Placental pericyte (primary cell): Measurements from ENCODE around the gene PSMA5. TPM values are rescaled to one million over a fixed set of nuclear protein-coding genes. Genes with fewer than 3 reads are reported as not detected.

Source experiments
- total RNA-seq: library from RNA; depleted of rRNA; stranded (reverse); fragments of >200 nt; gene quantifications from 2 replicates; pipeline ENCODE4 v1.2.3, GENCODE V29; 2012

The PSMA5 gene
- 57.4 and 70.7 TPM in 2 replicates for total RNA-seq

DNA sequence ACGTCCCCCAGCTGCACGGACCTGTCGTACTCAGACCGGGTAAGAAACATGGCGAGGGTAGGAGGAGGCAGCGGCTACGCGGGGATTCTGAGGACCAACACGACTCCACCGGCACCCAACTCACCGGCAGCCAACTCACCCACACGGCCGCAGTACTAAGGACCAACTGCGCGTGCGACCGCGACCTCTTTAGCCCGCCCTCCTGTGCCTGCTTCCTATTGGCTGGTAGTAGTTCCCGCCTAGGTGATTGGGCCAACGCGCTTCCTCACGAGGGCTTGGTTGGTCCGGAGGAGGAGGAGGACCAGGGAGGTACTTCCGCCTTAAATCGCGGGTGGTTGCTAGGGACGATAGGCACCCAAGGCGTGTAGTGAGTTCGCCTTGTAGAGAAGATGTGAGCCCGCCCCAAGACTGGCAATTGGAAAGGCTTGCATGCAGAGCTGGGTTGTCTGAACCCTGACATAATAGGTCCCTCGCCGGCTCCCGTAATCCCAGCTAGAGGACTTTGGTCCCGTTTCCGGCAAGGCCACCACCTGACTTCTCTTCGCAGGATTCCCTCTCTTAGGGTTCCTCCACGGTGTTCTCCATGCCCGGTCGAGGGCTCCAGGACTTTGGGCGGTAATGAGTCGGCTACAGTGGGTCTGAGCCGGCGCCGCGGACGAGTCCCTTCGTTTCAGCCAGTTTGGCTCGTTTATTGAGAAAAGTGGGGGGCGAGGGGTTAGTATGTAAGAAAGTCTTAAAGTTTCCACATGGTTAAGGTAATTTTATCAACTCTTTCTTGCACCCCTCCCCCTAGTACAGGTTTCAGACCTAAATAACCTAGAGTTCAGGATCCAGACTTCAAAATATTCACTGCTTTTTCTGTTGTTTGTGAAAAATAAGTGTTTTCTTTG, at the start of gene PSMA5:
Gene PSMA5 (minus strand): TSS at position 168 of the 890 bp plus-strand sequence. CDS start 118 bp downstream, at position 50.

DNA sequence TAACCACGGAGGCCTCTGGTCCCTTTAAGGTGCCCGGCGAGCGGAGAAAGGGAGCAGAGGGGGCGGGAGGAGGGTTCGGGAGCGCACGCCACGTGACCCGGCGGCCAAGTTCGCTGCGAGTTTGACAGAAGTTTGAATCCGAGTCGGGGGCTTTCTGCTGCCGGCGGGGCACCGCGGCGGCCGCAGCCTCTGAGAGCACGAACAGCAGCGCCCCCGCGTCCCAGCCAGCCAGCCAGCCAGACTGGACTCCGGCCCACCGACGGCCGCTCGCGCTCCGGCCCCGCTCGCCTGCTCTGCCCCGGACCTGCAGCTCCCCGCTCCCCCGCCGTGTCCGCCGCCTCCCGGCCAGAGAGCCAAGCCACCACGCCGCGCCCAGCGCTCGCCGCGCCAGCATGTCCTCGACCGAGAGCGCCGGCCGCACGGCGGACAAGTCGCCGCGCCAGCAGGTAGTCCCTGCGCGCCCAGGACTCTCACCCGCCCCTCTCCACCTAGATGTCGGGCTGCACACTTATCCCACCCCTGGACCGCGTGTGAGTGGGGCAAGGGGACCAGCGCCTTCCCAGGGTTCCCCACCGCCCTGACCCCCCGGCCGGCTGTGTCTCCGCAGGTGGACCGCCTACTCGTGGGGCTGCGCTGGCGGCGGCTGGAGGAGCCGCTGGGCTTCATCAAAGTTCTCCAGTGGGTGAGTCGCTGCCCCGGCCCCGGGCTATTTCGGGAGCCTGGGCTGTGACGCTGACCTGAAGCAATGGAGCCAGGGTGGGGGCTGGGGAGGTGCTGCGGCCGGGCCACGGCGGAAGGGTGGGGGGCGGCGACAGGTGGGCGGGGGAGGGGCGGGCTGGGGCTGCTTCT, 40.4 kb upstream of the PSMA5 start, which contains the start of gene SYPL2:
Gene SYPL2 (plus strand): TSS at position 95 of the 849 bp plus-strand sequence. CDS start 298 bp downstream, at position 393.

DNA sequence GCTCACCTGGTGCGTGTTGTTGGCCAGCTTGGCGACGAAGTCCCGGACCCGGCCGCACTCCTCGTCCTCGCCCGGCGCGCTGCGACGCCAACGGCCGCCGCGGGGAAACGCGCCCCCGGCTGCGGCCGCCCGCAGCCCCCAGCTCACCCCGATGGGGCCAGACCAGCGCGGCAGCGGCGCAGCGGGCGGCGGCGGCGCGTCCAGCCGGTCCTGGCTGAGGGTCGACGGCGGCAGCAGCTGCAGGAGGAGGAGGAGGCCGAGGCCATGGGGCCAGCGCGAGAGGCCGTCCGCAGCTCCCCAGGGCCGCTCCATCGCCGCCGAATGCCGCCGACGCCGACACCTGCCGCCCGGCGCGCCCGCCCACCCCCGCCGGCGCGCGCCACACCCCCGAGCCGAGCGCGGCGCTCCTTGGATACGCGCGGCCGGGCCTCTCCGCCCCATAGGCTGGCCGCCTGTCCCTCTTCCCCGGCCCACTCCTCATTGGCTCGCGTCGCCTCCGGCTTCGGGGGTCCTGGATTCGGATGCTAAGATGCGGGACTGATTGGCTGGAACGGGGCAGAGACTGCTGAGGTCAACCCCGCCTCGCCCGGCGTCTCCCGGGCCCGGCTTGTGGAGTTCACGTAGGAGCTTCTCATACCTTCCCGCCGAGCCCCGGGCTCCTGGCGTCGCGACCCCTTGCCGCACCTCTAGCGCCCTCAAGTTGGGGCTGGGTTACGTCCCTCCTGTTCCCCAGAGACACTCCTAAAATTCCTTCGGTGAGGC, 28.5 kb downstream of the PSMA5 start, which contains the start of gene SORT1:
Gene SORT1 (minus strand): TSS at position 338 of the 762 bp plus-strand sequence. CDS start 26 bp downstream, at position 312.

Other genes starting within 250 kb of the PSMA5 start
- 232 and 490 TPM in 2 replicates for gene SARS1, start 212.5 kb downstream of the PSMA5 start, total RNA-seq
- 1.3 and 1.8 TPM in 2 replicates for gene CELSR2, start 176.9 kb downstream of the PSMA5 start, total RNA-seq
- gene PSRC1, start 143.3 kb downstream of the PSMA5 start, total RNA-seq = 2.4 and 31.5 TPM in 2 replicates
- not detected in 2 replicates for gene MYBPHL, start 119.4 kb downstream of the PSMA5 start, total RNA-seq
- 18.2 and 21.5 TPM in 2 replicates for gene SORT1, start 28.5 kb downstream of the PSMA5 start, total RNA-seq
- gene SYPL2, start 40.1 kb upstream of the PSMA5 start, total RNA-seq = 0.44 and 1.6 TPM in 2 replicates
- gene ATXN7L2, start 57.5 kb upstream of the PSMA5 start, total RNA-seq = 2.0 and 4.0 TPM in 2 replicates
- gene CYB561D1, start 67.6 kb upstream of the PSMA5 start, total RNA-seq = 4.8 and 6.7 TPM in 2 replicates
- 0.43 and 1.1 TPM in 2 replicates for gene AMIGO1, start 83.3 kb upstream of the PSMA5 start, total RNA-seq
- gene GPR61, start 113.4 kb upstream of the PSMA5 start, total RNA-seq = 0.57 TPM in 1 of 2 replicates, not detected in the other
- 11.6 and 19.9 TPM in 2 replicates for gene GNAI3, start 122.2 kb upstream of the PSMA5 start, total RNA-seq
- gene GNAT2, start 193.2 kb upstream of the PSMA5 start, total RNA-seq = 0.44 TPM in 1 of 2 replicates, not detected in the other
- 92.6 and 124 TPM in 2 replicates for gene AMPD2, start 193.4 kb upstream of the PSMA5 start, total RNA-seq
- 13.6 and 14.4 TPM in 2 replicates for gene GSTM4, start 229.7 kb upstream of the PSMA5 start, total RNA-seq
- gene GSTM2, start 241.6 kb upstream of the PSMA5 start, total RNA-seq = 7.6 and 16.0 TPM in 2 replicates